ENCODE measurements around the gene PLEKHA4. TPM values are rescaled to one million over a fixed set of nuclear protein-coding genes. Genes with fewer than 3 reads are reported as not detected.
A peak's percentile ranks its signal among the peaks of the same experiment; 100 is the strongest.

PLEKHA4 gene
- total RNA-seq (2011; cell fraction: chromatin; rRNA removed; ENCODE audit: low replicate concordance) = 22.1 and 56.7 TPM in 2 replicates
- total RNA-seq (2011; cell fraction: nucleolus; rRNA removed) = 27.5 and 39.4 TPM in 2 replicates
- total RNA-seq (2011; cell fraction: nucleoplasm; rRNA removed) = 22.7 and 27.9 TPM in 2 replicates
- total RNA-seq (2014; rRNA removed) = 17.0 and 20.1 TPM in 2 replicates
- total RNA-seq (2014; rRNA removed; fragmentation: Illumina TruSeq; extraction: Trizol) = 3.3 and 4.4 TPM in 2 replicates
- 5.2 and 5.6 TPM in 2 replicates for total RNA-seq (2015; rRNA removed; fragmentation: Illumina TruSeq; extraction: Trizol)
- total RNA-seq (2021) = 27.2 and 30.8 TPM in 2 replicates
- 13.4 and 25.1 TPM in 2 replicates for polyA plus RNA-seq (2011; rRNA removed)
- polyA plus RNA-seq (2011; cell fraction: cytosol; rRNA removed) = 20.5 and 26.0 TPM in 2 replicates
- 33.6 and 37.4 TPM in 2 replicates for polyA plus RNA-seq (2011; cell fraction: nucleus; rRNA removed)
- 17.0 and 29.2 TPM in 2 replicates for polyA plus RNA-seq (2012)
- polyA plus RNA-seq (2014; fragmentation: Illumina TruSeq; extraction: Trizol) = 11.4 and 18.4 TPM in 2 replicates
- polyA plus RNA-seq (2014; fragmentation: Nextera tagmentation; extraction: Ambion mirVana) = under 1 TPM; 0.07 to 0.31 TPM
- 22.0 and 23.5 TPM in 2 replicates for polyA plus RNA-seq (2014; rRNA removed)
- 2.8 and 3.5 TPM in 2 replicates for polyA minus RNA-seq (2011; rRNA and poly(A)+ RNA removed)
- polyA minus RNA-seq (2011; cell fraction: cytosol; rRNA and poly(A)+ RNA removed) = 10.6 and 15.0 TPM in 2 replicates
- 8.1 and 13.7 TPM in 2 replicates for polyA minus RNA-seq (2011; cell fraction: nucleus; rRNA and poly(A)+ RNA removed)
- Bru-seq, nascent RNA = percentile 50 among the genes with signal in this experiment
- BruChase-seq, experiment 1, labeled RNA remaining after a 2-hour chase = percentile 49 among the genes with signal in this experiment
- BruChase-seq, experiment 2, labeled RNA remaining after a 6-hour chase = percentile 53 among the genes with signal in this experiment
- long read RNA-seq, experiment 1, partial matches to known transcripts = 9 of 27 reads
- long read RNA-seq, experiment 1, other reads (novel, unspliced or antisense) = 16 of 27 reads
- long read RNA-seq, experiment 2, partial matches to known transcripts = 5 of 20 reads
- long read RNA-seq, experiment 2, other reads (novel, unspliced or antisense) = 15 of 20 reads
- long read RNA-seq, experiment 3, partial matches to known transcripts = 0 of 5 reads
- long read RNA-seq, experiment 3, other reads (novel, unspliced or antisense) = 5 of 5 reads

DNA sequence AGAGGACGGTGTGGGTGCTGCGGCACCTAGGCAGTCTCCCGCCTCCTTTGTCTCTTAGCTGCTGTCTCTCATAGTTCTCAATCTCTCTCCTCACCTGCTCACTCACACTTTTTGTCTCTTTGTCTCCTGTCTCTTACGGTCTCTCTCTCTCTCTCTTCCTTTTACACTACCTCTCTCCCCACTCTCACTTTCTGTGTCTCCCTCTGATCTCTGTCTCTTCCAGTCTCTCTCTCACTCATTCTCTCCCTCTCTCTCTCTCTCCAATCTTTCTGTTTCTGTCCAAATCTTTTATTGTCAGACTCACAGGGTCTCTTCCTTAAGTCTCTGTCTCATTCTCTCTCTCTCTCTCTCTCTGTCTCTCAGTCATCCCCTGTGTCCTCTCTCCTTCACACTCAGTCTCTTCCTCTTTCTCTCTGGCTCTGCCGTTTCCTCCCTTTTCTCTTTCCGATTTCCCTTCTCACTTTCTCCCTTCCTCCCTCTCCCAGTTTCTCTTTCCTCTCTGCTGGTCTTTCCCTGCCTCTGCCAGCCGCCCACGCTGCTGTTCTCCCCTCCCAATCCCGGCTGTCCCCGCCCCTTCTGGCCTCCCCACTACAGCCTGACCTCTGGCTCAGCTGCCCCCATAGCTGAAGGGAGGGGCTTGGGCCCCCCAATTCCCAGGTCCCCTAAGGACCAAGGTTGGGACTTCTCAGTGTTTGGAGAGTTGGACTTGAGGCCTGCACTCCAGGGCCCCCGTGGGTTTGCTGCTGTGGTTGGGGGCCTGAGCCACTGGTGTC lies at the start of gene PLEKHA4:
Gene PLEKHA4, minus strand, starts transcription at position 504 of the 773 bp plus-strand sequence. CDS start 997 bp downstream, outside the sequence.
- DNase-seq (ENCODE audit: extremely low read depth in 1 of 4, low spot score in 3 of 4) (peak; percentile 41 to 64 (median 62)), ATAC-seq (no peak), FAIRE-seq (peak; percentile 11)
- H3K9ac ChIP-seq (ENCODE audit: insufficient read depth in 1 of 2, low read depth in 2 of 2, low read length in 2 of 2) = peak within 1 kb of the TSS; percentile 56 to 91
- H3K4me3 ChIP-seq = peak within 1 kb of the TSS; percentile 17
- H3K4me2 ChIP-seq (ENCODE audit: insufficient read depth, low read length) = peak within 1 kb of the TSS; percentile 79
- H3K79me2 ChIP-seq (ENCODE audit: control insufficient read depth, insufficient read depth, low read length) = peaks cover 12% of the 10 kb centered on the region
- H3K27me3 ChIP-seq (ENCODE audit: control insufficient read depth in 2 of 2, insufficient read depth in 2 of 2, low read length in 2 of 2) = no peaks in the 10 kb centered on the region
- H3K9me3 ChIP-seq (replicated peaks; ENCODE audit: control insufficient read depth, insufficient read depth, low read depth, low read length) = no peaks in the 10 kb centered on the region
- 55% methylated on average over 5 of the region's 11 CpGs for WGBS (ENCODE audit: insufficient coverage, low coverage, missing lambda C conversion rate)
- peak within 1 kb of the TSS; percentile 44; the same call in 2 of the 3 replicates for H3K27ac ChIP-seq (ENCODE audit: extremely low read depth, low read depth, low read length)
- CTCF ChIA-PET (ENCODE audit: low intra/inter-chr PET ratio) = no interaction called here
- peaks cover 10% of the 10 kb centered on the region for H4K20me1 ChIP-seq (replicated peaks; ENCODE audit: control insufficient read depth, insufficient read depth, low read length)
- peaks cover 28 to 51% of the 10 kb centered on the region in 2 experiments for H3K4me1 ChIP-seq (replicated peaks in 1 of 2; ENCODE audit: control insufficient read depth in 2 of 2, insufficient read depth in 2 of 2, low read length in 2 of 2)
- BruUV-seq (replicated peaks) = TSS peak; percentile 96
- peaks cover 2% of the 10 kb centered on the region; the same call in 2 of the 3 replicates for H3K36me3 ChIP-seq (ENCODE audit: control insufficient read depth, insufficient read depth, low read length)
- no peaks in the 10 kb centered on the region for H3K9me1 ChIP-seq (ENCODE audit: control insufficient read depth, insufficient read depth, low read length)
- POLR2A ChIA-PET = interaction anchor here (0.6 kb wide), 1 partner anchor 194 kb away, joined by 4 read pairs; no protein-coding TSS in a partner anchor
- in situ Hi-C loops (cut with MboI) (no loop called here), intact Hi-C loops (cut with micrococcal nuclease) (no loop called here)
- H2AFZ ChIP-seq (ENCODE audit: low read depth, low read length) = peak within 1 kb of the TSS; percentile 74
- TF ChIP-seq KLF16 (IDR thresholded peaks at IDR 0.05) (no peak), ELF4 (CRISPR knock-in tag; IDR thresholded peaks at IDR 0.05) (peak; percentile 88), DEAF1 (CRISPR knock-in tag; IDR thresholded peaks at IDR 0.05) (no peak), CHD4 (IDR thresholded peaks at IDR 0.05; ENCODE audit: insufficient read depth, insufficient replicate concordance, low read depth, low read length, poor library complexity, severe bottlenecking) (no peak), HMG20A (CRISPR knock-in tag; conservative IDR thresholded peaks at IDR 0.05) (no peak), OTX1 (CRISPR knock-in tag; IDR thresholded peaks at IDR 0.05) (0 out of 2 replicates have a peak, but pooled peaks have one; percentile 41), SUPT5H (IDR thresholded peaks at IDR 0.05) (peak; percentile 68), SRSF9 (IDR thresholded peaks at IDR 0.05; ENCODE audit: borderline replicate concordance, low read depth, low read length) (no peak), MCM2 (IDR thresholded peaks at IDR 0.05; ENCODE audit: low read depth) (no peak), EP300 (IDR thresholded peaks at IDR 0.05; ENCODE audit: low read length) (no peak), HEY1 (CRISPR knock-in tag; IDR thresholded peaks at IDR 0.05; ENCODE audit: borderline replicate concordance) (no peak), RAD51 (IDR thresholded peaks at IDR 0.05; ENCODE audit: borderline replicate concordance, low read depth) (no peak)
- TF ChIP-seq, protein P1, sequence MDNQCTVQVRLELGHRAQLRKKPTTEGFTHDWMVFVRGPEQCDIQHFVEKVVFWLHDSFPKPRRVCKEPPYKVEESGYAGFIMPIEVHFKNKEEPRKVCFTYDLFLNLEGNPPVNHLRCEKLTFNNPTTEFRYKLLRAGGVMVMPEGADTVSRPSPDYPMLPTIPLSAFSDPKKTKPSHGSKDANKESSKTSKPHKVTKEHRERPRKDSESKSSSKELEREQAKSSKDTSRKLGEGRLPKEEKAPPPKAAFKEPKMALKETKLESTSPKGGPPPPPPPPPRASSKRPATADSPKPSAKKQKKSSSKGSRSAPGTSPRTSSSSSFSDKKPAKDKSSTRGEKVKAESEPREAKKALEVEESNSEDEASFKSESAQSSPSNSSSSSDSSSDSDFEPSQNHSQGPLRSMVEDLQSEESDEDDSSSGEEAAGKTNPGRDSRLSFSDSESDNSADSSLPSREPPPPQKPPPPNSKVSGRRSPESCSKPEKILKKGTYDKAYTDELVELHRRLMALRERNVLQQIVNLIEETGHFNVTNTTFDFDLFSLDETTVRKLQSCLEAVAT (IDR thresholded peaks at IDR 0.05) = peak; percentile 89 to 91; a peak in 3 of 4 replicates
- TF ChIP-seq, protein P2, sequence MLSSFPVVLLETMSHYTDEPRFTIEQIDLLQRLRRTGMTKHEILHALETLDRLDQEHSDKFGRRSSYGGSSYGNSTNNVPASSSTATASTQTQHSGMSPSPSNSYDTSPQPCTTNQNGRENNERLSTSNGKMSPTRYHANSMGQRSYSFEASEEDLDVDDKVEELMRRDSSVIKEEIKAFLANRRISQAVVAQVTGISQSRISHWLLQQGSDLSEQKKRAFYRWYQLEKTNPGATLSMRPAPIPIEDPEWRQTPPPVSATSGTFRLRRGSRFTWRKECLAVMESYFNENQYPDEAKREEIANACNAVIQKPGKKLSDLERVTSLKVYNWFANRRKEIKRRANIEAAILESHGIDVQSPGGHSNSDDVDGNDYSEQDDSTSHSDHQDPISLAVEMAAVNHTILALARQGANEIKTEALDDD (IDR thresholded peaks at IDR 0.05) = no peak
